K562 (cell line): ENCODE results near the gene SLCO2B1. TPM values are rescaled to one million over a fixed set of nuclear protein-coding genes. Genes with fewer than 3 reads are reported as not detected.

Source experiments
- BRD9 ChIP-seq: fragments of 450-650 bp; IDR thresholded peaks from 2 replicates; pipeline ENCODE4 v1.6.1; 2018; ENCODE audit warnings: low read depth; ENCODE audit not compliant: partially characterized antibody
- CBFB ChIP-seq: sonication (generic); formaldehyde crosslinking; IDR thresholded peaks from 2 replicates; pipeline ENCODE4 v1.4.0; 2020; ENCODE audit warnings: mild to moderate bottlenecking, missing genetic modification reagents
- CHD4 ChIP-seq: fragments of 200-600 bp; sonication (generic); IDR thresholded peaks from 3 replicates; pipeline ENCODE4 v1.6.1; 2012; ENCODE audit warnings: low read depth, mild to moderate bottlenecking, mixed read lengths, low read length, inconsistent platforms; ENCODE audit not compliant: insufficient read depth, insufficient replicate concordance, poor library complexity, severe bottlenecking
- HIVEP1 ChIP-seq: fragments of 250-450 bp; sonication (Bioruptor Pico); IDR thresholded peaks from 2 replicates; pipeline ENCODE4 v1.4.0; 2020; ENCODE audit warnings: mild to moderate bottlenecking
- MIER1 ChIP-seq: fragments of 450-650 bp; IDR thresholded peaks from 2 replicates; pipeline ENCODE4 v1.6.1; 2016; ENCODE audit warnings: antibody characterized with exemption, mild to moderate bottlenecking, low read depth
- MYC ChIP-seq, 2 experiments: fragments of 250-450 bp in 1 of 2; sonication (Bioruptor Pico) in 1 of 2; IDR thresholded peaks; 2 replicates each; pipeline versions ENCODE4 v1.5.1 to v1.6.1; 2012 to 2021; ENCODE audit warnings: low read depth in 2 of 2, borderline replicate concordance in 1 of 2, improper control_type of control experiment in 1 of 2, low read length in 1 of 2, mild to moderate bottlenecking in 1 of 2, moderate library complexity in 1 of 2
- NFIX ChIP-seq: fragments of 250-450 bp; sonication (Bioruptor Pico); IDR thresholded peaks from 2 replicates; pipeline ENCODE4 v1.4.0; 2020; ENCODE audit warnings: low read depth, mild to moderate bottlenecking, moderate library complexity
- PTBP1 ChIP-seq: fragments of 200-400 bp; formaldehyde crosslinking; IDR thresholded peaks from 2 replicates; pipeline ENCODE4 v1.6.1; 2017; ENCODE audit warnings: low read depth, low read length
- SNIP1 ChIP-seq: fragments of 450-650 bp; IDR thresholded peaks from 2 replicates; pipeline ENCODE4 v1.7.1; 2017; ENCODE audit warnings: low read depth, mild to moderate bottlenecking
- TAL1 ChIP-seq: fragments of 450-650 bp; IDR thresholded peaks from 2 replicates; pipeline ENCODE4 v1.6.1; 2016; ENCODE audit warnings: mild to moderate bottlenecking
- ZKSCAN1 ChIP-seq: fragments of 150-350 bp; IDR thresholded peaks from 2 replicates; pipeline ENCODE4 v1.6.1; 2016; ENCODE audit warnings: low read depth, low read length
- ZNF212 ChIP-seq: fragments of 450-650 bp; formaldehyde crosslinking; IDR thresholded peaks from 2 replicates; pipeline ENCODE4 v1.4.0; 2020; ENCODE audit warnings: mild to moderate bottlenecking
- ZNF668 ChIP-seq: fragments of 250-450 bp; sonication (Bioruptor Pico); IDR thresholded peaks from 2 replicates; pipeline ENCODE4 v1.8.0; 2022; ENCODE audit warnings: mild to moderate bottlenecking, inconsistent platforms
- polyA plus RNA-seq, 8 experiments: library from polyadenylated mRNA; depleted of rRNA in 4 of 8; stranded (reverse) in 5 of 8; unstranded in 3 of 8; fragments of >200 nt; fragmentation: Nextera tagmentation in 2 of 8; fragmentation: Illumina TruSeq in 1 of 8; extraction: Ambion mirVana in 2 of 8; extraction: Trizol in 1 of 8; gene quantifications; 2 replicates each; pipeline versions ENCODE4 v1.2.1 to v1.2.3, GENCODE V29; 2011 to 2014; ENCODE audit warnings: inconsistent platforms in 1 of 8, missing spikeins in 1 of 8
- total RNA-seq, 7 experiments: library from RNA; depleted of rRNA in 6 of 7; stranded (reverse); fragments of >200 nt in 6 of 7; fragmentation: Illumina TruSeq in 2 of 7; extraction: Trizol in 2 of 7; gene quantifications; 2 replicates each; pipeline versions ENCODE4 v1.2.1 to v1.2.3, GENCODE V29; 2011 to 2021; ENCODE audit warnings: low replicate concordance in 1 of 7
- TF ChIP-seq, protein P1 (sequence below): fragments of 450-650 bp; IDR thresholded peaks from 2 replicates; pipeline ENCODE4 v1.6.1; 2018; ENCODE audit not compliant: partially characterized antibody
- TF ChIP-seq, protein P2 (sequence below): fragments of 250-450 bp; sonication (Bioruptor Pico); IDR thresholded peaks from 2 replicates; pipeline ENCODE4 v1.5.0; 2020; ENCODE audit warnings: mild to moderate bottlenecking
- TF ChIP-seq, protein P3 (sequence below): fragments of 250-450 bp; sonication (Bioruptor Pico); IDR thresholded peaks from 2 replicates; pipeline ENCODE4 v1.5.0; 2022; ENCODE audit warnings: mild to moderate bottlenecking
- TF ChIP-seq, protein P4 (sequence below): sonication (generic); formaldehyde crosslinking; IDR thresholded peaks from 2 replicates; pipeline ENCODE4 v1.8.1; 2023; ENCODE audit warnings: mild to moderate bottlenecking, missing genetic modification reagents
- TF ChIP-seq, protein P5 (sequence below): fragments of 450-650 bp; formaldehyde crosslinking; IDR thresholded peaks from 2 replicates; pipeline ENCODE4 v1.4.0; 2020; ENCODE audit warnings: mild to moderate bottlenecking, moderate library complexity

SLCO2B1 gene
- total and polyA plus RNA-seq, 9 of the 15 experiments (the other 6 are each of a cell fraction or from before 2014, with no cell fraction given) = 0.70 to 14.7 (median 7.6) TPM

DNA sequence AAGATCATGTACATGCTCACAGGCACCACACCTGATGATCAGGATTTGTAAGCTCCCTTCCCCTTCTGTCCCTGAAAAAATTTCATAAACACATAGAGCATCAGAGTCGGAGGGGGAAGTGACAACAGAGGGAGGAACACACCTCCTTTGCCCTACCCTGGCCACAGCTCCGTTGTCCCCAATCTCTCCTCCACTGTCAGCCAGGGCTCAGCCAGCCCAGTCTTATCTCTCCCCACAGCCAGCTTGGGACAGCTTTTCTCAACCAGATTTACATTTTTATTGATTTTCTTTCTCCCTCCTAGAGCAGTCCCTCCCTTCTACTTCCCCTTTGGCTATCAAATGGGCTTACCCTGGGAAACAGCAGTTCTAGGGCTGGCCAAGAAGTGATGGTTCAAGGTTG, 57.5 kb downstream of the SLCO2B1 start (continued):
- no peak for TF ChIP-seq CHD4
- TF ChIP-seq, protein P1, sequence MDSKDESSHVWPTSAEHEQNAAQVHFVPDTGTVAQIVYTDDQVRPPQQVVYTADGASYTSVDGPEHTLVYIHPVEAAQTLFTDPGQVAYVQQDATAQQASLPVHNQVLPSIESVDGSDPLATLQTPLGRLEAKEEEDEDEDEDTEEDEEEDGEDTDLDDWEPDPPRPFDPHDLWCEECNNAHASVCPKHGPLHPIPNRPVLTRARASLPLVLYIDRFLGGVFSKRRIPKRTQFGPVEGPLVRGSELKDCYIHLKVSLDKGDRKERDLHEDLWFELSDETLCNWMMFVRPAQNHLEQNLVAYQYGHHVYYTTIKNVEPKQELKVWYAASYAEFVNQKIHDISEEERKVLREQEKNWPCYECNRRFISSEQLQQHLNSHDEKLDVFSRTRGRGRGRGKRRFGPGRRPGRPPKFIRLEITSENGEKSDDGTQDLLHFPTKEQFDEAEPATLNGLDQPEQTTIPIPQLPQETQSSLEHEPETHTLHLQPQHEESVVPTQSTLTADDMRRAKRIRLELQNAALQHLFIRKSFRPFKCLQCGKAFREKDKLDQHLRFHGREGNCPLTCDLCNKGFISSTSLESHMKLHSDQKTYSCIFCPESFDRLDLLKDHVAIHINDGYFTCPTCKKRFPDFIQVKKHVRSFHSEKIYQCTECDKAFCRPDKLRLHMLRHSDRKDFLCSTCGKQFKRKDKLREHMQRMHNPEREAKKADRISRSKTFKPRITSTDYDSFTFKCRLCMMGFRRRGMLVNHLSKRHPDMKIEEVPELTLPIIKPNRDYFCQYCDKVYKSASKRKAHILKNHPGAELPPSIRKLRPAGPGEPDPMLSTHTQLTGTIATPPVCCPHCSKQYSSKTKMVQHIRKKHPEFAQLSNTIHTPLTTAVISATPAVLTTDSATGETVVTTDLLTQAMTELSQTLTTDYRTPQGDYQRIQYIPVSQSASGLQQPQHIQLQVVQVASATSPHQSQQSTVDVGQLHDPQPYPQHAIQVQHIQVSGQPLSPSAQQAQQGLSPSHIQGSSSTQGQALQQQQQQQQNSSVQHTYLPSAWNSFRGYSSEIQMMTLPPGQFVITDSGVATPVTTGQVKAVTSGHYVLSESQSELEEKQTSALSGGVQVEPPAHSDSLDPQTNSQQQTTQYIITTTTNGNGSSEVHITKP = peak; percentile 79
- TF ChIP-seq TAL1 = peak; percentile 93
- TF ChIP-seq, protein P2, sequence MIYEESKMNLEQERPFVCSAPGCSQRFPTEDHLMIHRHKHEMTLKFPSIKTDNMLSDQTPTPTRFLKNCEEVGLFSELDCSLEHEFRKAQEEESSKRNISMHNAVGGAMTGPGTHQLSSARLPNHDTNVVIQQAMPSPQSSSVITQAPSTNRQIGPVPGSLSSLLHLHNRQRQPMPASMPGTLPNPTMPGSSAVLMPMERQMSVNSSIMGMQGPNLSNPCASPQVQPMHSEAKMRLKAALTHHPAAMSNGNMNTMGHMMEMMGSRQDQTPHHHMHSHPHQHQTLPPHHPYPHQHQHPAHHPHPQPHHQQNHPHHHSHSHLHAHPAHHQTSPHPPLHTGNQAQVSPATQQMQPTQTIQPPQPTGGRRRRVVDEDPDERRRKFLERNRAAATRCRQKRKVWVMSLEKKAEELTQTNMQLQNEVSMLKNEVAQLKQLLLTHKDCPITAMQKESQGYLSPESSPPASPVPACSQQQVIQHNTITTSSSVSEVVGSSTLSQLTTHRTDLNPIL (CRISPR knock-in tag) = no peak
- TF ChIP-seq, protein P3, sequence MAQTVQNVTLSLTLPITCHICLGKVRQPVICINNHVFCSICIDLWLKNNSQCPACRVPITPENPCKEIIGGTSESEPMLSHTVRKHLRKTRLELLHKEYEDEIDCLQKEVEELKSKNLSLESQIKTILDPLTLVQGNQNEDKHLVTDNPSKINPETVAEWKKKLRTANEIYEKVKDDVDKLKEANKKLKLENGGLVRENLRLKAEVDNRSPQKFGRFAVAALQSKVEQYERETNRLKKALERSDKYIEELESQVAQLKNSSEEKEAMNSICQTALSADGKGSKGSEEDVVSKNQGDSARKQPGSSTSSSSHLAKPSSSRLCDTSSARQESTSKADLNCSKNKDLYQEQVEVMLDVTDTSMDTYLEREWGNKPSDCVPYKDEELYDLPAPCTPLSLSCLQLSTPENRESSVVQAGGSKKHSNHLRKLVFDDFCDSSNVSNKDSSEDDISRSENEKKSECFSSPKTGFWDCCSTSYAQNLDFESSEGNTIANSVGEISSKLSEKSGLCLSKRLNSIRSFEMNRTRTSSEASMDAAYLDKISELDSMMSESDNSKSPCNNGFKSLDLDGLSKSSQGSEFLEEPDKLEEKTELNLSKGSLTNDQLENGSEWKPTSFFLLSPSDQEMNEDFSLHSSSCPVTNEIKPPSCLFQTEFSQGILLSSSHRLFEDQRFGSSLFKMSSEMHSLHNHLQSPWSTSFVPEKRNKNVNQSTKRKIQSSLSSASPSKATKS (CRISPR knock-in tag) = no peak
- no peak for TF ChIP-seq HIVEP1
- no peak for TF ChIP-seq PTBP1
- no peak for TF ChIP-seq SNIP1
- TF ChIP-seq, protein P4, sequence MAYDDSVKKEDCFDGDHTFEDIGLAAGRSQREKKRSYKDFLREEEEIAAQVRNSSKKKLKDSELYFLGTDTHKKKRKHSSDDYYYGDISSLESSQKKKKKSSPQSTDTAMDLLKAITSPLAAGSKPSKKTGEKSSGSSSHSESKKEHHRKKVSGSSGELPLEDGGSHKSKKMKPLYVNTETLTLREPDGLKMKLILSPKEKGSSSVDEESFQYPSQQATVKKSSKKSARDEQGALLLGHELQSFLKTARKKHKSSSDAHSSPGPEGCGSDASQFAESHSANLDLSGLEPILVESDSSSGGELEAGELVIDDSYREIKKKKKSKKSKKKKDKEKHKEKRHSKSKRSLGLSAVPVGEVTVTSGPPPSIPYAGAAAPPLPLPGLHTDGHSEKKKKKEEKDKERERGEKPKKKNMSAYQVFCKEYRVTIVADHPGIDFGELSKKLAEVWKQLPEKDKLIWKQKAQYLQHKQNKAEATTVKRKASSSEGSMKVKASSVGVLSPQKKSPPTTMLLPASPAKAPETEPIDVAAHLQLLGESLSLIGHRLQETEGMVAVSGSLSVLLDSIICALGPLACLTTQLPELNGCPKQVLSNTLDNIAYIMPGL = no peak
- no peak for TF ChIP-seq BRD9
- no peak for TF ChIP-seq ZNF668 (CRISPR knock-in tag)
- no peak for TF ChIP-seq NFIX
- TF ChIP-seq, protein P5, sequence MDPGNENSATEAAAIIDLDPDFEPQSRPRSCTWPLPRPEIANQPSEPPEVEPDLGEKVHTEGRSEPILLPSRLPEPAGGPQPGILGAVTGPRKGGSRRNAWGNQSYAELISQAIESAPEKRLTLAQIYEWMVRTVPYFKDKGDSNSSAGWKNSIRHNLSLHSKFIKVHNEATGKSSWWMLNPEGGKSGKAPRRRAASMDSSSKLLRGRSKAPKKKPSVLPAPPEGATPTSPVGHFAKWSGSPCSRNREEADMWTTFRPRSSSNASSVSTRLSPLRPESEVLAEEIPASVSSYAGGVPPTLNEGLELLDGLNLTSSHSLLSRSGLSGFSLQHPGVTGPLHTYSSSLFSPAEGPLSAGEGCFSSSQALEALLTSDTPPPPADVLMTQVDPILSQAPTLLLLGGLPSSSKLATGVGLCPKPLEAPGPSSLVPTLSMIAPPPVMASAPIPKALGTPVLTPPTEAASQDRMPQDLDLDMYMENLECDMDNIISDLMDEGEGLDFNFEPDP (CRISPR knock-in tag) = no peak
- no peak for TF ChIP-seq MYC (IDR thresholded peaks at IDR 0.05; ENCODE audit: low read depth, low read length)
- TF ChIP-seq MYC (CRISPR knock-in tag; IDR thresholded peaks at IDR 0.05; ENCODE audit: borderline replicate concordance, low read depth) = no peak
- TF ChIP-seq MIER1 = peak; percentile 42; the same call in 1 of the 2 replicates
- peak; percentile 61; the same call in 1 of the 2 replicates for TF ChIP-seq ZKSCAN1
- TF ChIP-seq ZNF212 (CRISPR knock-in tag) = no peak
- no peak for TF ChIP-seq CBFB (CRISPR knock-in tag)
